Measurements from ENCODE around the gene SDK2.

The SDK2 gene

GRCh38 chr17:73637866-73638265, 6.4 kb downstream of the SDK2 start:
- Mint-ChIP-seq H3K27me3 (peaks cover 38 to 54% of the 10 kb centered on the region in 2 donors), H3K27ac (no peak overlapping the region), H3K4me3 (no peak overlapping the region), H3K4me1 (ENCODE audit: low read depth in 2 of 2) (peaks cover 2% of the 10 kb centered on the region in 2 donors), H3K36me3 (ENCODE audit: insufficient read depth) (no peaks in the 10 kb centered on the region), H3K9me3 (no peaks in the 10 kb centered on the region)
- ATAC-seq (replicated peaks): no peak
- no peak for DNase-seq

DNA sequence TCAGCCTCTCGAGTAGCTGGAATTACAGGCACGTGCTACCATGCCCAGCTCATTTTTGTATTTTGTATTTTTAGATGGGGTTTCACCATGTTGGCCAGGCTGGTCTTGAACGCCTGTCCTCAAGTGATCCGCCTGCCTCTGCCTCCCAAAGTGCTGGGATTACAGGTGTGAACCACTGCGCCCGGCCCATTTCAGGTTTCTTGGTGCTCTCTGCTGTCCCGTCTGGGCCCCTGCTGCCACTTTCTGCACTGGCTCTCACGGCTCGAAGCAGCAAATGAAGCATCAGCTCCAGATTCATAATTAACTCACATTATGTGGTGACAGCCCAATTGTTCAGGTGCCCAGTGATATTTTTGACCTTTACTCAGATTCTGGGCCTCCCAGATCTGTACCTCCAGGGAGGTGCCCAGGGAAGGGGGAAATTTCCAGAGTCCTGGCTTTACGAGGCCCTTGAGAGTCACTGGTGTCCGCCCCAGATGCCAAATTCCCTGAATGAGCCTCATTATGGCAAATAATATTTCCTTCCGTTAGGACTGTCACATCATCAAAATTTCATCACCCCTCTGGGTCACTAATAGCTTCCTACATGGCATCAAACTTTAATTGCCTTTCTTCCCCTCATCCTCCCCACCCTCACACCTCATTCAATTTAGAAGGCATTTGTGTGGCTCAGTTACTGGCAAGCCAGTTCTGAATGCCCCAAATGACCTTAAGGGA, 9.0 kb downstream of the SDK2 start:
- no peak overlapping the region for H3K27ac Mint-ChIP-seq
- ATAC-seq (replicated peaks) (no peak), DNase-seq (no peak)
- peaks cover 18 to 34% of the 10 kb centered on the region in 2 donors for H3K27me3 Mint-ChIP-seq
- H3K36me3 Mint-ChIP-seq (ENCODE audit: insufficient read depth): no peaks in the 10 kb centered on the region
- H3K9me3 Mint-ChIP-seq: no peaks in the 10 kb centered on the region
- H3K4me1 Mint-ChIP-seq (ENCODE audit: low read depth in 2 of 2): no peaks in the 10 kb centered on the region
- H3K4me3 Mint-ChIP-seq: no peak overlapping the region

GRCh38 chr17:73634629-73635028, 9.6 kb downstream of the SDK2 start:
- Mint-ChIP-seq H3K27me3 (peaks cover 18 to 32% of the 10 kb centered on the region in 2 donors), H3K36me3 (ENCODE audit: insufficient read depth) (no peaks in the 10 kb centered on the region), H3K4me1 (ENCODE audit: low read depth in 2 of 2) (no peaks in the 10 kb centered on the region), H3K4me3 (no peak overlapping the region), H3K27ac (no peak overlapping the region), H3K9me3 (no peaks in the 10 kb centered on the region)
- DNase-seq: no peak
- ATAC-seq (replicated peaks): no peak

GRCh38 chr17:73633736-73634135, 10.5 kb downstream of the SDK2 start:
- H3K36me3 Mint-ChIP-seq (ENCODE audit: insufficient read depth): no peaks in the 10 kb centered on the region
- peaks cover 18 to 38% of the 10 kb centered on the region in 2 donors for H3K27me3 Mint-ChIP-seq
- no peaks in the 10 kb centered on the region for H3K9me3 Mint-ChIP-seq
- H3K4me1 Mint-ChIP-seq (ENCODE audit: low read depth in 2 of 2): no peaks in the 10 kb centered on the region
- ATAC-seq (replicated peaks) (no peak), DNase-seq (no peak)
- no peak overlapping the region for H3K4me3 Mint-ChIP-seq
- H3K27ac Mint-ChIP-seq: no peak overlapping the region

DNA sequence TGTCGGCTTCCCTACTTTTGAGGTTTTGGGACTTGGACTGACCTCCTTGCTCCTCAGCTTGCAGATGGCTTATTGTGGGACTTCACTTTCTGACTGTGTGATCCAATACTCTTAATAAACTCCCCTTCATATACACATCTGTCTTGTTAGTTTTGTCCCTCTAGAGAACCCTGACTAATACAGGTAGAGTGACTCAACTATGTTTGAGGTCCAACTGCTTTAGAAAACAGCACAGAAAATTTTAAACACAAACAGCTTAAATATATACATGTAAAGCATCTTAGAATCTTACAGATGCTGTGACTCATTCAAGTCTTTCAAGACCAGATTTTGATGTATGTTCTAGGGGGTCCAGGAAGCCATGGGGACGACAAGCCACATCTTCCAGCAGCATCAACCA, 11.7 kb downstream of the SDK2 start:
- no peaks in the 10 kb centered on the region for H3K9me3 Mint-ChIP-seq
- ATAC-seq (replicated peaks): no peak
- H3K27me3 Mint-ChIP-seq: peaks cover 6 to 28% of the 10 kb centered on the region in 2 donors
- H3K27ac Mint-ChIP-seq: no peak overlapping the region
- H3K4me3 Mint-ChIP-seq: no peak overlapping the region
- no peaks in the 10 kb centered on the region for H3K36me3 Mint-ChIP-seq (ENCODE audit: insufficient read depth)
- H3K4me1 Mint-ChIP-seq (ENCODE audit: low read depth in 2 of 2): no peaks in the 10 kb centered on the region
- no peak for DNase-seq

DNA sequence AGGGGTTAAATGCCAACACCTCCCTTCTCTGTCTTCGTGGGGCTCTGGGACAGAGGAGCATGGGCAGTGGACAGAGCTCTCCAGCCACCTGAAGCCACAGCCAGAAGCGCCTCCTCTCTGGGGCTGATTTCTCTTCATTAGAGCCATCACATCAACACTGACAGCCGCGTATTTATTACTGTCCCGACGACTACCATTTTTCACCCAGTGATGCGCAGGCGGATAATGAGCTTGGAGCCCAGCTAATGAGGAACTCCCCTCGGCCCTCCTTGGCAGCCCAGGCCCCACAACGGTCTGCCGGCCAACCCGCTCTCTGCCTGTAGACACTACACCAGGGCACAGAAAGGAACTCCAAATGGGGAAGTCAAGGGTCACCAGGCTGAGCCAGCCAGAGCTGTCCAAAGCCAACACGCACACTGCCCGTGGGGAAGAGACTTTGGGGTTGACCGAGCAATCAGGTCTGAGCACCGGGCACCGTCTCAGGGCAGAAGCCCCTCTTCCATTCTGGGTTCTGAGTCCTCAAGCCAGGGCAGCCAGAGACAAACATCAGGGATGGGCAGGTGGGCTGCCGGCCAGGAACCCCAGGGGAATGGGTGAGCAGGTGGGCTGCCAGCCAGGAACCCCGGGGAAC, 13.2 kb downstream of the SDK2 start:
- DNase-seq: no peak
- no peak for ATAC-seq (replicated peaks)
- no peak overlapping the region for H3K4me3 Mint-ChIP-seq
- H3K27me3 Mint-ChIP-seq: peaks cover 6 to 34% of the 10 kb centered on the region in 2 donors
- no peaks in the 10 kb centered on the region for H3K36me3 Mint-ChIP-seq (ENCODE audit: insufficient read depth)
- H3K27ac Mint-ChIP-seq: no peak overlapping the region
- H3K9me3 Mint-ChIP-seq: no peaks in the 10 kb centered on the region
- no peaks in the 10 kb centered on the region for H3K4me1 Mint-ChIP-seq (ENCODE audit: low read depth in 2 of 2)

DNA sequence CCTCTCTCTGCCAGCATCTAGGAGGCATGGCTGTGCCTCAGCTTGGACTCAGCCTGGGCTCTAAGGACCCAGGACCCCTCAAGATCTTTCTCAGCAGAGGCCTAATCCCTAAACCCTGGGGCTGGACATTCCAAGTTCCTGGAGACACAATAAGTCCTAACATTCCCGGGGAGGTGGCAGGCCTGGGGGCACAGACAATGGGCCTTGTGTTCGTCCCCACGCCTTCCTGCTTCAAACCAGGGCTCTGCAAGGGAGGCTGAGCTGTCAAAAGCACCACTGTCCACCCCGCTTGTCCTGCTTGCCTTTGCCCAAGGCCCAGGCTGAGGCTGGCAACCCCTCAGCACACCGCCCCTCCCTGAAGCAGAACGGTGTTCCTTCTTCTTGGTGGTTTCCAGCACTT, 13.7 kb downstream of the SDK2 start:
- no peaks in the 10 kb centered on the region for H3K36me3 Mint-ChIP-seq (ENCODE audit: insufficient read depth)
- no peaks in the 10 kb centered on the region for H3K9me3 Mint-ChIP-seq
- H3K4me3 Mint-ChIP-seq: no peak overlapping the region
- no peaks in the 10 kb centered on the region for H3K4me1 Mint-ChIP-seq (ENCODE audit: low read depth in 2 of 2)
- no peak overlapping the region for H3K27ac Mint-ChIP-seq
- ATAC-seq (replicated peaks): no peak
- peaks cover 6 to 34% of the 10 kb centered on the region in 2 donors for H3K27me3 Mint-ChIP-seq
- no peak for DNase-seq

DNA sequence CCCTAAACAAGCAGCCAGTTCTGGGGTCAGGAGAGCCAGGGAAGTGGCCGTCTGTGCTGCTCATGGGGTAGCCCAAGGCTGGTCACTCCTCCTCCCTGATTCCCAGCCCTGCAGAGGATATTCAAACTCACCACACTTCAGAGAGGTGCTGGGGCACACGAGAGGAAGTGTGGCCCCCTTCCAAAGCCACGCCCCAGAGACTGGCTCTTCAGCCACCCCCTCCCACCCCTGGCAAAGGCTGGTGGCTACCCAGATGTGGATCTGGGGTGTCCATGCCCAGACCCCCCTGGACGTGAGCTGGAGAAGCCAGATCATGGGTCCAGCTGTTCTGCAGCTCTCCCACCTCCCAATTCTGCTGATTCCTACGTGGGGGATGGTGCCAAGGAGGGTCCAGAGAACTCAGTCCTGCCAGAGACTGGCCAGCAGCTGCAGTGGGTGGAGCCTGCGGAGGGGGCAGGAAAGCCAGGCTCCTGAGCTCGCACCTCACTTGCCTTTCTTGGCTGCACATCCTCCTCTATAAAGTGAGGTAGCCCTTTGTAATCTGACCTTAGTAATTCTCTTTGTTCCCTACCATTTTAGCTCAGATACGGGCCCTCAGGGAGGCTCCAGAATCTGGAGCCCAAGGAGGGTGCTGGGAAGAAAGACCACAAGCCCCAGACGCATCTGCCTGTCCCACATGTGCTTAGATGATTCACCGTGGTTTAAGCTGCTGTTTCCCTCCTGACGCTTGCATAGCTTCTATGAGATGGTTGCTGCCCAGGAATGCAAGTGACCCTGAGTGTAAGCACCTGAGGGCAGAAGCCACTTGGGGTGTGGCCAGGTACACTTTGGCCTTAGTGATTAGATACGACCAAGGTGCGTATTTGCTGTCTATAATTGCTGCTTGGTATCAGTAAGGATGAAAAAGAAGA, 15.3 kb downstream of the SDK2 start:
- H3K4me1 Mint-ChIP-seq (ENCODE audit: low read depth in 2 of 2): no peaks in the 10 kb centered on the region
- no peaks in the 10 kb centered on the region for H3K36me3 Mint-ChIP-seq (ENCODE audit: insufficient read depth)
- ATAC-seq (replicated peaks): no peak

DNA sequence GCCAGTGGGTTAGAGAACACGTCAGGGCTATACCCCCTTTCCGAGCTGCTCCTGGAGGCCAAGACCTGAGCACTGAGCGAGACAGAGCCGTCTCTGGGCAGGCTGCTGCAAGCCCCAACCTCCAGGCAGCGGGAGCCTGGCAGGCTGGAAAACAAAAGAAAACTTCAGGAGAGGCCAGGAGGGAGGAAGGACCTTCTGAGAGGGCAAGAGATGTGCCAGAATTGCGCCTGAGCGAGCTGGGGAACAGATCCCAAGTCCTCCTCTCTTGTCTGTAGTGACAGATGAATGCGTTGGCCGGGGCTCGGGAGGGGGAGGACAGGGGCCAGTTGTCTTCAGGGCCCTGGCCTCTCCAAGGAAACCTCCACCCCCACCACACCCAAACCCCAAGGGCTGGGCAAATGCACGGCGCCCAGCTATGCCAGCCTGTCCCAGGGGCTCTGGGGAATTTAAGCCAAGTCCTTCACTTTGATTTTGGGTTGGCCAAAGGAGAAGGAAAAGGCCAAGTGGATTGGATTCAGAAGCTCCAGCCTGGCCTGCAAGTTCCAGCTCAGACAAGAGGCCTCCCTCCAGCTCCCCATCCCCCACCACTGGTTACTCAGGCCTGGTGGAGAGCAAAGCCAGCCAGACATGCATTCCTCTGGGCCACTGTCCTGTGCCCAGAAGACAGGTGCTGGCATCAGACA, 18.1 kb downstream of the SDK2 start:
- no peak for DNase-seq
- Mint-ChIP-seq H3K27ac (no peak overlapping the region), H3K9me3 (no peaks in the 10 kb centered on the region), H3K4me3 (no peak overlapping the region), H3K36me3 (ENCODE audit: insufficient read depth) (no peaks in the 10 kb centered on the region), H3K27me3 (peaks cover 7 to 29% of the 10 kb centered on the region in 2 donors), H3K4me1 (ENCODE audit: low read depth in 2 of 2) (no peaks in the 10 kb centered on the region)
- no peak for ATAC-seq (replicated peaks)

More for the DNA sequence above, 15.3 kb downstream of the SDK2 start:
- peaks cover 6 to 32% of the 10 kb centered on the region in 2 donors for H3K27me3 Mint-ChIP-seq
- H3K27ac Mint-ChIP-seq: no peak overlapping the region
- no peaks in the 10 kb centered on the region for H3K9me3 Mint-ChIP-seq
- no peak overlapping the region for H3K4me3 Mint-ChIP-seq
- DNase-seq: no peak

DNA sequence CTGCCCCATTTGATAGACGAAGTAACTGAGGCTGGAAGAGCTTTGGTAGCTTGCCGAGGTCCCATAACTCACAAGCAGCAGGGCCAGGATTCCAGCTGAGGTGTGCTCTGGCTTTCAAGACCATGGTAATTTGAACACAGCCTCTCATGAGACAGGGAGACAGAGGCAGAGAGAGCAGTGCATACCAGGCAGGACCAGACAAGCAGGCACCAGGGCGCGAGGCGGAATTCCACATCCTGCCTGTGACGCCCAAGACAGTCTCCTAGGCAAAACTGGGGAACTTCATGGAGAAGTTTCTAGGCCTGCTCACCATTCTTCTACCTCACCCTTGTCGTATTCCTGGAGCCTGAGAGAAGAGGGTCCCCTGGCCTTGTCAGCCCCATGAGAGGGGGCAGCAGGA, 19.2 kb downstream of the SDK2 start:
- no peak for ATAC-seq (replicated peaks)
- no peaks in the 10 kb centered on the region for H3K4me1 Mint-ChIP-seq (ENCODE audit: low read depth in 2 of 2)

DNA sequence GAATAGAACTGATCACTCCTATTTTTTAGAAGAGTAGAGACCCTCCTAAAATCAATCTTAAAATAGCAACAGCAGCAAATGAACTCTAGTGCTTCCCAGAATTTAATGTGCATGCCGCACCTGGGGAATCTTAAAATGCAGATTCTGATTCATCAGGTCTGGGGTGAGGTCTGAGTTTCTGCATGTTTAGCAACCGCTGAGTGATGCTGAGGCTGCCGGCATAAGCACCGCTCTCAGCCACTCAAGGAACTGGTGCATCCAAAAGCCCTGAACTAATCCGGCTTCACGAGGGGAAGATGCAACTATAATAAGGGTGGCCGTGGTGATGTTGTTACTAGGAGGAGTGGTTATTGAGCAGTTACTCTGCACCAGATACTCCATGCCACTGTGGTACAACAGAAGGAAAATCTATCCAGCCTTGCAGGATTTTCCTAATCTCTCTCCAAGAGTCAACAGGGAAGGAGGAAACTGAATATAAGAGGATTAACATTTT, 19.7 kb downstream of the SDK2 start:
- H3K4me1 Mint-ChIP-seq (ENCODE audit: low read depth in 2 of 2): no peaks in the 10 kb centered on the region
- H3K36me3 Mint-ChIP-seq (ENCODE audit: insufficient read depth): no peaks in the 10 kb centered on the region
- peaks cover 7 to 29% of the 10 kb centered on the region in 2 donors for H3K27me3 Mint-ChIP-seq
- H3K4me3 Mint-ChIP-seq: no peak overlapping the region
- no peak overlapping the region for H3K27ac Mint-ChIP-seq
- DNase-seq (no peak), ATAC-seq (replicated peaks) (no peak)
- no peaks in the 10 kb centered on the region for H3K9me3 Mint-ChIP-seq

More for the DNA sequence above, 19.2 kb downstream of the SDK2 start:
- Mint-ChIP-seq H3K4me3 (no peak overlapping the region), H3K9me3 (no peaks in the 10 kb centered on the region), H3K27me3 (peaks cover 7 to 29% of the 10 kb centered on the region in 2 donors), H3K36me3 (ENCODE audit: insufficient read depth) (no peaks in the 10 kb centered on the region), H3K27ac (no peak overlapping the region)
- DNase-seq: no peak

DNA sequence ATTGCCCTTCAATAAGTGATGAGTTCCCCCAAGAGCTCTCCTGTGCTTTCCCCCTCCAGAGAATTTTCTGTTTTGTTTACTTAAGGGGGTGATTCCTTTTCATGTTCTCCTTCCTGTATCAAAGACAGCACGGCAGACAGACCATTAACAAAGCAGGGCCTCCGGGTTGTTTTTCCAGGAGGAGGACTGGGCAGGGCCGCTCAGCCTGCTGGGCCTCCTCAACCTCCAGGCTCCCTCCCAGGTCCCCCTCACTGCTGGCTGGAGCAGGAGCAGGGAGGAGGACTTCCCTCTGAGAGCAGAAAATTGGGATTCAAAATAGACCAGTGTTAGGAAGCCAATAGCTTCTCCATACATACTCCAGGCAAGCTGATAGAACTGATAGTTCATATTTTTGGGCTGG, 20.4 kb downstream of the SDK2 start:
- Mint-ChIP-seq H3K4me1 (ENCODE audit: low read depth in 2 of 2) (no peaks in the 10 kb centered on the region), H3K27ac (no peak overlapping the region)

GRCh38 chr17:73623247-73623646, 21.0 kb downstream of the SDK2 start:
- Mint-ChIP-seq H3K27ac (no peak overlapping the region), H3K36me3 (ENCODE audit: insufficient read depth) (no peaks in the 10 kb centered on the region), H3K9me3 (no peaks in the 10 kb centered on the region), H3K4me1 (ENCODE audit: low read depth in 2 of 2) (no peaks in the 10 kb centered on the region), H3K4me3 (no peak overlapping the region), H3K27me3 (peaks cover 12 to 18% of the 10 kb centered on the region in 2 donors)
- ATAC-seq (replicated peaks): no peak
- no peak for DNase-seq

More for the DNA sequence above, 20.4 kb downstream of the SDK2 start:
- Mint-ChIP-seq H3K4me3 (no peak overlapping the region), H3K36me3 (ENCODE audit: insufficient read depth) (no peaks in the 10 kb centered on the region), H3K9me3 (no peaks in the 10 kb centered on the region), H3K27me3 (peaks cover 12 to 22% of the 10 kb centered on the region in 2 donors)
- DNase-seq (no peak), ATAC-seq (replicated peaks) (no peak)
